Omental fat pad (tissue), 4 donors: ENCODE measurements around the gene CYSTM1. TPM values are rescaled to one million over a fixed set of nuclear protein-coding genes. Genes with fewer than 3 reads are reported as not detected.
"Not testable (repeated sequence)": the region's sequence is repeated elsewhere in the genome, so short reads cannot be mapped to it uniquely, and the experiment has no call there.

ENCODE experiments used
- ATAC-seq: fragments of 150-250 bp; one replicate; pipeline ENCODE4 v1.9.1; 2016; ENCODE audit warnings: mild to moderate bottlenecking, moderate library complexity; ENCODE audit not compliant: low FRiP score
- DNase-seq: peaks from one replicate; pipeline ENCODE4 v3.0.0-alpha.2; 2019; ENCODE audit warnings: low spot score
- CTCF ChIP-seq, 3 donors: fragments of 450-650 bp; IDR thresholded peaks; one replicate each; pipeline ENCODE4 v1.5.1; 2016 to 2017; ENCODE audit warnings: antibody characterized with exemption in 3 of 3, mild to moderate bottlenecking in 3 of 3, moderate library complexity in 2 of 3
- total RNA-seq, 4 donors: library from RNA; depleted of rRNA; stranded (reverse); fragments of >200 nt; gene quantifications; one replicate each; pipeline ENCODE4 v1.1.0, GENCODE V29; 2016

CYSTM1 gene
- total RNA-seq, 4 donors from 2014 or later = 105 to 164 (median 140) TPM

GRCh38 chr5:140148508-140148907 is 26.5 kb upstream of the CYSTM1 start:
- no peak for DNase-seq
- TF ChIP-seq CTCF (IDR thresholded peaks at IDR 0.05) = no peak
- ATAC-seq = no peak

GRCh38 chr5:140150201-140150600 is 24.8 kb upstream of the CYSTM1 start:
- TF ChIP-seq CTCF (IDR thresholded peaks at IDR 0.05) = no peak
- DNase-seq (no peak), ATAC-seq (no peak)

- ATAC-seq = no peak
- no peak for TF ChIP-seq CTCF (IDR thresholded peaks at IDR 0.05)
- no peak for DNase-seq
Observed at GRCh38 chr5:140151144-140152021, 23.6 kb upstream of the CYSTM1 start.

GRCh38 chr5:140152022-140152999 is 22.7 kb upstream of the CYSTM1 start:
- DNase-seq = no peak
- ATAC-seq = no peak
- TF ChIP-seq CTCF (IDR thresholded peaks at IDR 0.05) = no peak

- TF ChIP-seq CTCF (IDR thresholded peaks at IDR 0.05) = no peak
- ATAC-seq (no peak), DNase-seq (no peak)
Observed at GRCh38 chr5:140153255-140153654, 21.7 kb upstream of the CYSTM1 start.

- no peak for ATAC-seq
- no peak for DNase-seq
- no peak for TF ChIP-seq CTCF (IDR thresholded peaks at IDR 0.05)
Observed at GRCh38 chr5:140153905-140154304, 21.1 kb upstream of the CYSTM1 start.

GRCh38 chr5:140154710-140155381 is 20.1 kb upstream of the CYSTM1 start:
- ATAC-seq, DNase-seq: not testable (repeated sequence)
